ENCODE results near the gene DDX24.
"Not testable (repeated sequence)": the region's sequence is repeated elsewhere in the genome, so short reads cannot be mapped to it uniquely, and the experiment has no call there.

Gene DDX24

DNA sequence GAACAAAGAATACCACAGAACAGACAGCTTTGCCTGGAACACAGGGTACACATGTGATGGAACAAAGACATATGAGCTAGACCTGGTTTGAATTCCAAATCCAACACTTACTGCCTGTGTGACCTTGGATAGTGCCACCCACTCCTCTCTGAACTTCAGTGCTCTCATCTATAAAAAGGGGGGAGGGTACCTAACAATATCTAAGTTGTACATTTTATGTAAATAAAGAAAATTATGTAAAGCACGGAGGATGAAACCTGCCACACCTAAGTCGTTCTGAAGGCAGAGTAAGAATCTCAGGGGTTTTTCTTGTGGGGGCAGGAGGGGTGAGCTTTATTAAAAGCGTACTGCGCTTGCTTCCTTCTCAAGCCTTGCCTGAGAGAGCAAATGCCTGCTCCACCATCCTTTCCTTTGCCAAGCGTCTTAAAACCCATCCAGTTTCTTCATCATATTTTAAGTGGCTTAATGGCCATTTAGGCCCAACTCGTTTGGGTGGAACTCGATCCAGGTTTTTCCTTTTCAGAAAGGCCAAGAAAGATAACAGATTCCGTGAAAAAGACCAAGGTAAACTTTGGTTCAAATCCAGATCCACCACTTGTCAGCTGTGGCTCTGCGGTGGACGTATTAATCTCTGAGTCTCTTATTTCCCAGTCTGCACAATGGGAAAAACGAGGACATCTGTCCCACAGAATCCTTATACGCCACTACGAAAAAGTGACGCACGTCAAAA lies 946 bp downstream of the DDX24 start:
- DNase-seq: peak; percentile 54 to 81

GRCh38 chr14:94077823-94078222 lies 3.2 kb downstream of the DDX24 start:
- no peak for DNase-seq

DNA sequence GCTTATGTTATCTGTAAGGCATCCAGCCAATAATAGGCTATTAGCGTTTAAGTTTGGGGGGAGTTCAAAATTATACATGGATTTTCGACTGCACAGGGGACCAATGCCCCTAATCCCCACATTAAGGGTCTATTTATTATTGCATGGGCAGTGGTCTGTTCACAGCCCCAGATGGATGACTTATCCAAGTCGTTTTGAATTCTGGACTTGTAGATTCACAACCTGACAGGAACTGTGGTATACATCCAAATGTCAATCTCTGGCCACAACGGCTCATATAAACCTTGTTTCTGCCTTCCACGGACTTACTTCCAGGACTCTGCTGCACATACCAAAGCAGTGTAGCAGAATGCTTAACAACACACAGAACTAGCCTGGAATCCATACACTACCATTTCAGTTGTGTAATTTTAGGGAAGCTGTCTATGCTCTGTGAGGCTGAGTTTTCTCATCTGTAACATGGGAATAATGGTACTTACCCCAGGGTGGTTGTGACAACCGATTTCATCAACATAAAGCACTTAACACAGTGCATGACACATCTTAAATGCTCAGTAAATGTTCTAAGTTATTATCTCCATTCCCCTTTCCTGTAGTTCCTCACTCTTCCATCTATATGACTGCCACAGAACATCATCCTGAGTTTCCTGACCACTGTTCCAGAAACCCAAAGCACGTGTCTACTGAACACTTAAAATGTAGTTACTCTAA lies 3.7 kb downstream of the DDX24 start:
- DNase-seq: no peak

DNA sequence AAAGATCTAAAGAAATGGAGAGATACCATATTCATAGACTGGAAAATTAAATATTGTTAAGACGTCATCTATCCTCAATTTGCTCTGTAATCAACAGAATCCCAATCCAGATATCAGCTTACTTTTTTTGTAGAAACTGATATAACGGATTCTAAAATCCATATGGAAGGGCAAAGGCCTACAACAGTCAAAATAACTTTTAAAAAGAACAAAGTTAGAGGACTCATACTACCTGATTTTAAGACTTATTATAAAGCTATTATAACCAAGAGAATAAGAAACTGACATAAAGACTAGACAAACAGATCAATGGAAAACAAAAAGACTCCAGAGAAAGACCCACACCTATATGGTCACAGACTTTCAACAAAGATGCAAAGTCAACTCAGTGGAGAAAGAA lies 6.0 kb downstream of the DDX24 start:
- DNase-seq: no peak

- no peak for DNase-seq
Observed at GRCh38 chr14:94074534-94074933, 6.5 kb downstream of the DDX24 start.

GRCh38 chr14:94072076-94072475 lies 8.9 kb downstream of the DDX24 start:
- DNase-seq: not testable (repeated sequence)

- DNase-seq: peak in 1 of 2 experiments; percentile 14
Observed at GRCh38 chr14:94066089-94066676, 14.8 kb downstream of the DDX24 start.

- no peak for DNase-seq
Observed at GRCh38 chr14:94062344-94062940, 18.6 kb downstream of the DDX24 start.

- no peak for DNase-seq
Observed at GRCh38 chr14:94059998-94060397, 21.0 kb downstream of the DDX24 start.

GRCh38 chr14:94058674-94059138 lies 22.3 kb downstream of the DDX24 start:
- no peak for DNase-seq

DNA sequence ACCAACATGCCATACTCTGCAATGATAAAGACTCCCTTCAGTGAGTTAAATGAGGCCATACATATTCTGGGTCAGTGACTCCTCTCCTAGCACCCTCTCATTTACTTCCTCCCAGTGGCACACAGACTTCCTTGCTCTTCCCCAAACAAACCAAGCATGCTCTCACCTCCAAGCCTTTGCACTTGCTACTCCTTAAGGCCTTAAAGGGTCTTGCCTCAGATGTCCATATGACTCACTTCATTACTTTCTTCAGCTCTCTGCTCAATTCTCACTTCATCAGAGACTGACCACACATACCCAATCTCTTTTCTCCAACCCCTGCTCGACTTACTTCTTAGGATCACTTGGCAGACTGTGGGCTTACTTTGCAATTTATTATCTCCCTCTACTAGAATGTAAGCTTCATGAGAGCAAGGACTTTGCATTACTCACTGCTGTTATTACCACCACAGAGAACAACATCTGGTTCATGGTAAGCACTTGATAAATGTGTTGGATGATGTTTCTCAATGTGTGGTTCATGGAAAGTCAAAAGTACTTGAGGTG lies 22.8 kb downstream of the DDX24 start:
- no peak for DNase-seq

DNA sequence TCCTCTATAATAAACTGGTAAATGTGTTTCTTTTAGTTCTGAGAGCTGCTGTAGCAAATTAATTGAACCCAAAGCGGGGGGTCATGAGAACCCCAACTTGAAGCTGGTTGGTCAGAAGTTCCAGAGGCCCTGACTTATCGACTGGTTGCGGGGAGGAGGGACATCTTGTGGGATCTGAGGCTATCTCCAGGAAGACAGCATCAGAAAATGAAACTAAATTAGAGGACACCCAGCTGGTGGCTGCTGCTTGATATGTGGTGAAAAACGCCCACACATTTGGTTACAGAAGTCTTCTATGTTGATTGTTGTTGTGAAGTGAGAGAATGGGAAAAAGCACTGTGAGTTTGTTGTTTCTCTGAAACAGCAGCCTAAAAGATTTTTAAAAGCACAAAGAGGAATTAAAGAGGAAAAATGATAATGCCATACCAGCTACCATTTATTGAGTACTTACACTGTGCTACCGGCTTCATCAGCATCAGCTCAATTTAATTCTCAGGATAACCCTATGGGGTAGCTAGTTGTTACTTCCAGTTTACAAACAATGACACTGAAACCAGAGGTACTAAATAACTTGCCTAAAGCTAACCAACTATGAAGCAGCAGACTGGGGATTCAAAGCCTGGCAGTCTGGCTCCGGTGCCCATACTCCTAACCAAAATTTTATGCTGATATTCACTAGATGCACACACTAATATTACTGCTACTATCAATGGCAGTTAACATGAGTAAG lies 24.3 kb downstream of the DDX24 start:
- DNase-seq: no peak

GRCh38 chr14:94054936-94055335 lies 26.1 kb downstream of the DDX24 start:
- DNase-seq: no peak

- no peak for DNase-seq
Observed at GRCh38 chr14:94054401-94054800, 26.6 kb downstream of the DDX24 start.

DNA sequence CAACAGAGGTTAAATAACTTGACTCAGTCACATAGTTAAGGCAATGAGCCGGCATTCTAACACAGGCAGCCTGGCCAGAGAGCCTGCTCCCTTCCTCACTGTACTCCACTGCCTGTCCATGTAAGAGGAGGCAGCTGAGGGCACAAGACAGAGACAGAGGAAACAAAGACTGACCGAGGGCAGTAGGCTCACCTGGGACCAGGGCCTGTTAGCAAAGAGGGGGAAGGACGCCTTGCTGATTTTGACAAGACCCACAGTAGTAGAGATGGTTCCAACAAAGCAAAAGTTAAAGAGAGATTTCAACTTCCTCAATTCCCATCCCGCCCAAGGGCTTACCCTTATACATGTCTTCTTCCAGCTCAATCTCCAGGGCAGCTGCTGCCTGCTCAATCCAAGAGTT lies 28.3 kb downstream of the DDX24 start:
- no peak for DNase-seq

DNA sequence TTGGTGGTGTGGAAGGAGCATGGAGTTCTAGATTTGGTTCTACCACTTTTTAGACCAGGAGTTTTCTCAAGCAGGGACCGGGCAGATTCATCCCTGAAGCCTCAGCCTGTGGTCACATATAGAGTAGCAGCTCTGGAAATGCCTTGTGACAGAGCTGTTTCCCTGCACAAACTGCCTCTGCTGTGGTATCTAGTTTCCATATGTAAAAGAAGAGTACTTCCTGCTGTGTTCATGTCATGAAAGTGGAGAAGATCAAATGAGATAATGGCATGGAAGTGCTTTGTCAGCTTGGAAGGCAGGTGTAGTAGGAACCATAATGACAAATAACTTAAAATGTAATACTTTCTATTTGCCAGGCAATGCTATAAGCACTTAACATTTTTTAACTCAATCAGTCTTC lies 28.8 kb downstream of the DDX24 start:
- no peak for DNase-seq

- no peak for DNase-seq
Observed at GRCh38 chr14:94051779-94052178, 29.2 kb downstream of the DDX24 start.

- DNase-seq: peak in 1 of 2 experiments; percentile 37
Observed at GRCh38 chr14:94051115-94051514, 29.9 kb downstream of the DDX24 start.

DNA sequence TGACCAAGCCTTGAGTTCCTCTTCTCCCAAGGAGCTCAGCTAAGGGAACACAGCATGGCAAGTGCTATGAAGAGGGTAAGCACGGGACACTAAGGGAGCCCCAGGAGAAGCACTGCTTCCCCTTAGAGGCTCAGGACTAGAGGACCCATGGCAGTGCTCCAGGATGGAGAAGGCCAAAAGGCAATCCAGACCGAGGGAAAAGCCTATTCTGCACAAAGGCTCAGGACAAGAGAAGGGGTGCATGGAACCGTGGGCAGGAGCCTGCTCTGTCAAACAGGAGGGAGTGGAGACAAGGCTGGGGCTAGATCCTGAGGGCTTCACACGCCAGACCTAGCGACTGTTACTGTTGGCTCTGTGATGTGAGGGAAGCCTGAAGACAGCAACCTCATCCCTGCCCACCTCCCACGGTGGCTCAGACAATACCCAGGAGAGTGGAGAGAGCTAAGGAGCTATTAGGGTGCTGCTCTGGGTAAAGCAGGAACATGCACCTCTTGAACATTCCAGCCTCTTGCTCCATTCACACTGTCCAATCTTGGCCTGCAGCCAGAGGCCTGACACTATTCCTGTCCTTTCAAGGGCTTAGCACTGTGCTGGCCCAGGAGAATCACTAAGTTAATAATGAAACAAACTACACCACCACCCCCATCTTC lies 30.6 kb downstream of the DDX24 start:
- DNase-seq: no peak

GRCh38 chr14:94049625-94050023 lies 31.4 kb downstream of the DDX24 start:
- DNase-seq: no peak

DNA sequence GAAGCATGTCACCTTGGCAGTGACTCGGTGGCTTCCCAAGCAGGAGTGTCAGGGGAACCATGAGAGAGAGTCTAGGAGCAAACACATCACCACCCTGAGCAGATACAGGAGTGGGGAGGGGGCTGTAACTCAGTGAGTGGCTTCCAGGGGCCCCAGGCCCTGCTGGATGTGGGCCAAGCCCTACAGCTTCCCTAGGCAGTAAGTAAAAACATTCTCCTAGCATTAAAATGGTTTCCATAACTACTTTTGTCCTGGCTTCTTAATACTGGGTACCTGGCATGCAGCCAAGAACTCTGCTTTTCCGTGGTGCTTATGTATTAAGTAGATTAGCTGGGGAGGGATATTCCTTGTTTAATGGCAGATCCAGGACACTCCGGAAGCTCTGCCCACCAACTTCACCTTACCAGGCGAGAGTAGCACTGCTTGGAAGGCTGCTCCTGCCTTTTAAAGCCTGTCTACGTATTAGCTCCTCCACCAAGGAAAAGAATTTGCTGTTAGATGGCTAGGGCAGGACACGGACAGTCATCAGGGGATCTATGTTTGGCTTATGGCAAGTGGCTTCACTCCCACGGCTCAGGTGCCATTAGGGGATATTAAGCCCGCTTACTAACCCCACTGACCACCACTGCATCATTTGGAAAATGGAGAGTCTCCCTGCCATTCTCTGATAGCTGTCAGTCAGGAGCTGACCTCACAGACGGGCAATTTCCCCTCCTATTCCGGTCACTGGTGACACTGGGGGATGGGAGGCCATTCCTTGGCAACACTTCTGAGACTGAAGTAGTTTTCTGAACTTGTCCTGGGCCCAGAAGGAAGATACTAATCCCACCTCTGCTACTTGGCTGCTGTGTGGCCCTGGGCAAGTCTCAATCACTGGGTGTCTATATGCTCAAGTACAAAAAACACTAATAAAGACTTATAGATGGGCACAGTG lies 32.0 kb downstream of the DDX24 start:
- peak; percentile 93 to 98 for DNase-seq
